ENCODE measurements around the gene PPARG. TPM values are rescaled to one million over a fixed set of nuclear protein-coding genes. Genes with fewer than 3 reads are reported as not detected.

Gene PPARG
- total RNA-seq, 2 donors from 2014 or later: 40.1 to 57.2 TPM

- ATAC-seq (no peak), DNase-seq (no peak)
- intact Hi-C loops (cut with DNase I): no loop called here
Observed at GRCh38 chr3:12334786-12335185, 45.9 kb downstream of the PPARG start.

- DNase-seq (no peak), ATAC-seq (no peak)
- intact Hi-C loops (cut with DNase I): no loop called here
Observed at GRCh38 chr3:12335421-12335820, 46.6 kb downstream of the PPARG start.

- DNase-seq (no peak), ATAC-seq (no peak)
- intact Hi-C loops (cut with DNase I): no loop called here
Observed at GRCh38 chr3:12336099-12336498, 47.2 kb downstream of the PPARG start.

- intact Hi-C loops (cut with DNase I): no loop called here
- DNase-seq (no peak), ATAC-seq (no peak)
Observed at GRCh38 chr3:12338595-12339546, 50.0 kb downstream of the PPARG start.

- no peak for ATAC-seq
- DNase-seq: no peak
- intact Hi-C loops (cut with DNase I): no loop called here
Observed at GRCh38 chr3:12339701-12340480, 51.0 kb downstream of the PPARG start.

GRCh38 chr3:12340506-12340905, 51.6 kb downstream of the PPARG start:
- ATAC-seq (no peak), DNase-seq (no peak)
- intact Hi-C loops (cut with DNase I): no loop called here

- intact Hi-C loops (cut with DNase I): no loop called here
- ATAC-seq: no peak
- no peak for DNase-seq
Observed at GRCh38 chr3:12342151-12342550, 53.3 kb downstream of the PPARG start.

GRCh38 chr3:12343047-12343501, 54.2 kb downstream of the PPARG start:
- intact Hi-C loops (cut with DNase I): no loop called here
- DNase-seq: no peak
- no peak for ATAC-seq

GRCh38 chr3:12345141-12345561, 56.3 kb downstream of the PPARG start:
- ATAC-seq (no peak), DNase-seq (no peak)
- intact Hi-C loops (cut with DNase I): no loop called here

GRCh38 chr3:12345584-12346494, 57.0 kb downstream of the PPARG start:
- intact Hi-C loops (cut with DNase I): no loop called here
- ATAC-seq (no peak), DNase-seq (no peak)

- no peak for DNase-seq
- intact Hi-C loops (cut with DNase I): no loop called here
- no peak for ATAC-seq
Observed at GRCh38 chr3:12347301-12347700, 58.4 kb downstream of the PPARG start.

GRCh38 chr3:12349895-12350811, 61.3 kb downstream of the PPARG start:
- ATAC-seq: peak; percentile 44 to 64
- DNase-seq: no peak
- intact Hi-C loops (cut with DNase I): no loop called here

- intact Hi-C loops (cut with DNase I): no loop called here
- DNase-seq (no peak), ATAC-seq (peak; percentile 52 to 58)
Observed at GRCh38 chr3:12351145-12351544, 62.3 kb downstream of the PPARG start.

- intact Hi-C loops (cut with DNase I): no loop called here
- DNase-seq (no peak), ATAC-seq (no peak)
Observed at GRCh38 chr3:12352253-12352652, 63.4 kb downstream of the PPARG start.

GRCh38 chr3:12352755-12353154, 63.9 kb downstream of the PPARG start:
- no peak for ATAC-seq
- no peak for DNase-seq
- intact Hi-C loops (cut with DNase I): no loop called here

- intact Hi-C loops (cut with DNase I): no loop called here
- DNase-seq (no peak), ATAC-seq (peak; percentile 25 to 74)
Observed at GRCh38 chr3:12353796-12354525, 65.1 kb downstream of the PPARG start.

GRCh38 chr3:12356175-12356574, 67.3 kb downstream of the PPARG start:
- DNase-seq (no peak), ATAC-seq (no peak)
- intact Hi-C loops (cut with DNase I): no loop called here

GRCh38 chr3:12356996-12357395, 68.1 kb downstream of the PPARG start:
- no peak for DNase-seq
- intact Hi-C loops (cut with DNase I): no loop called here
- no peak for ATAC-seq

Measured in left cardiac atrium (tissue), 4 donors.